Hematopoietic multipotent progenitor cell treated with erythropoietin and hydrocortisone succinate and interleukin-3 and kit ligand, for 6 days (in vitro differentiated cells): ENCODE measurements around the gene FAM168A.

ENCODE experiments used
- DNase-seq: peaks from one replicate; pipeline ENCODE4 v3.0.0-alpha.2; 2015

FAM168A gene

GRCh38 chr11:73554671-73555320 lies 43.1 kb downstream of the FAM168A start:
- no peak for DNase-seq

DNA sequence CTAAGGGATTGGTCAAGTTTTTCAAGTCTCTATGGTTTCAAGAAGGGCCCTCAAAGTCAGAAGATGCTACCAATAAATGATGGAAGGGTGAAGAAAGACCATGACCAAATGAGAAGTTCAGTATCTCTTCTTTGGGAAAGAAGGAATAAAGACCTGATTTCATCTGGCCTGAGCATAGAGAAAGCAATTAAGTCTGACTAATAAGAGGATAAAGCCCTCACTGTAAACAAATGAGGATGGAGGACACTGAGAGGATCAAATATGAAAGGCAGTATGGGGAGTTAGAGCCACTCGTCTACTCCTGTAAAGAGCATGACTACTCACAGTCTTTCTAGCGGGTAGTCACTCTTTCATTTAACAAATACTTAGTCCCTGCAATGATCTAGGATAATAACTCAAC lies 44.6 kb downstream of the FAM168A start:
- DNase-seq, result no peak

- DNase-seq, result no peak
Observed at GRCh38 chr11:73551677-73552076, 46.2 kb downstream of the FAM168A start.

DNA sequence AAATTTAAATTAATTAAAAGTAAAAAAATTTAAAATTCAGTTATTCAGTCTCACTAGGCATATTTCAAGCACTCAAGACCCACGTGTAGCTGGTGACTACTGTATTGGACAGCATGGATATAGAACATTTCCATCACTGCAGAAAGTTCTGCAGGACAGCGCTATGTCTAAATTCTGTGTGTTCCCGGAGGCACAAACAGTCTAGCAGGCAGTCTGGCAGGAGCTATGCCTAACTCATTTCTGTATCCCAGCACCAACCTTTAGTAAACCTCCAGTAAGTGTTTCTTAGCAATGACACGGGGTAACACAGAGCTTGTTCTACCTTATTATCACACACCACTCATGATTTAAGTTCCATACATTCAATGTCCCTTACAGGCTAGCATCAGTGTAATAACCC lies 48.5 kb downstream of the FAM168A start:
- no peak for DNase-seq

- DNase-seq, result no peak
Observed at GRCh38 chr11:73547706-73548595, 50.0 kb downstream of the FAM168A start.

DNA sequence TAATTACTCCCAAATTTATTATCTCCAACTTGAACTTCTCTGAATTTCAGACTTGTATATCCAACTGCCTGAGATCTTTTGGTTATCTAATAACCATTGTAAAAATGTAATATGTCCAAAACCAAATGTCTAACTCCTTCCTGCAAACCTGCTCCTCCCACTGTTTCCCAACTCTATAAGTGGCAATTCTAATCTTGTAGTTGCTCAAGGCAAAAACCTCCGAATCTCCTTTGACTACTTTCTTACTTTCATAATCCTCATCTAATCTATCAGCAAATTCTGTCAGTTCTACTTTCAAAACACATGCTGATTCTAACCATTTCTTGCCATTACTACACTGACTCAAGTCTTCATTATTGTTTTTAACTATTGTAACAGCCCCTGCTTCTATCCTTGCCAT lies 55.7 kb downstream of the FAM168A start:
- DNase-seq, result peak; percentile 60

- DNase-seq, result no peak
Observed at GRCh38 chr11:73539506-73540084, 58.3 kb downstream of the FAM168A start.

GRCh38 chr11:73538381-73538872 lies 59.5 kb downstream of the FAM168A start:
- DNase-seq, result peak; percentile 40

DNA sequence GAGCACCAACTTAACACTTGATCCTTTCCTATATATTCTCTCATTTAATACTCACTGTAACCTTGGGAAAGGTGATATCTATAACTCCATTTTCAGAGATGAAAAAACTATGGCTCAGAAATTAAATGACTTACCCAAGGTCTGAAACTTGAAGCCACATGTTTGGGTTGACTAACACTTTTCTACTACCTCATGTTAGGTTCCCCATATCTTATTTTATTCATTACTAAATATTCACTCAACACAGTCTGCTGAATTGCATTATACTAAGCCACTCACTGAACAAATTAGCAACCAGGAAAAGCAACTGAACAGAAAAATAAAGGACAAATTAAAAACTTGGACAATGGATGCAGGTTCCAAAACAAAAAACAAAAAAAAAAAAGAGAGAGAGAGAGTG lies 59.9 kb downstream of the FAM168A start:
- DNase-seq, result no peak

DNA sequence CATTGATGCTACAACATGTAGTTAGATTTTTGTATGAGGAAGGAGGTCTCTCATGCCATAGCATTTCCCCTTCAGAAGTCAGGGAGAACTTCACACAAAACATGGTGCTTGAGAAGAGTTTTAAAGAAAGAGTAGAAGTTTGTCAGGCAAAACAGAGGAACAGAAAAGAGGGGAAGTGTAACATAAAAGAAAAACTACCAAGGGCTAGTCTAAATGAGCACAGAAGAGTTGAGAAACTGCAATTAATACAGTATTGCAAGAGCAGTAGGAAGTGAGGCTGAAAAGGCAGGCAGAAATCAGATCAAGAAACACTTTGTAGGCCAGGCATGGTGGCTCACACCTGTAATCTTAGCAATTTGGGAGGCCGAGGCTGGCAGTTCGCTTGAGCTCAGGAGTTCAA lies 61.0 kb downstream of the FAM168A start:
- DNase-seq, result no peak

GRCh38 chr11:73532310-73532709 lies 65.6 kb downstream of the FAM168A start:
- DNase-seq, result no peak

GRCh38 chr11:73531386-73531785 lies 66.5 kb downstream of the FAM168A start:
- no peak for DNase-seq

GRCh38 chr11:73530109-73530508 lies 67.8 kb downstream of the FAM168A start:
- peak; percentile 44 for DNase-seq

- DNase-seq, result no peak
Observed at GRCh38 chr11:73529204-73529530, 68.7 kb downstream of the FAM168A start.

GRCh38 chr11:73528483-73529203 lies 69.3 kb downstream of the FAM168A start:
- DNase-seq, result peak; percentile 42

DNA sequence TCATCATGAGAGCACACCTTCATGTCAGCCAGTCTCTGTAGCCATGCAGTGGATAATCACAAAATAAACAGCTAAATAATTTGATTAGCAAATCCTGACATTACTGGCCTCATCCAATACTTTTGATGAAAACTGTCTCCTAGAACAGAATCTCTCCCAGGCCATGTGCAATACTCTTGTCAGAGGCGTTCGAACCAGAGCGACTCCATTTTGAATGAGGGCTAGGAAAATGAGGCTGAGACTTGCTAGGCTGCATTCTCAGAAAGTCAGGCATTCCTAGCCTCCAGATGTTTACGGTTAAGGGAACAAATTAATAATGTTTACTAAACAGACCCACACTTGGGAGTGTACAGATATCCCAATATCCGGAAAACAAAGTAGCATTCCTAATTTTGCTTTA lies 69.9 kb downstream of the FAM168A start:
- no peak for DNase-seq

DNA sequence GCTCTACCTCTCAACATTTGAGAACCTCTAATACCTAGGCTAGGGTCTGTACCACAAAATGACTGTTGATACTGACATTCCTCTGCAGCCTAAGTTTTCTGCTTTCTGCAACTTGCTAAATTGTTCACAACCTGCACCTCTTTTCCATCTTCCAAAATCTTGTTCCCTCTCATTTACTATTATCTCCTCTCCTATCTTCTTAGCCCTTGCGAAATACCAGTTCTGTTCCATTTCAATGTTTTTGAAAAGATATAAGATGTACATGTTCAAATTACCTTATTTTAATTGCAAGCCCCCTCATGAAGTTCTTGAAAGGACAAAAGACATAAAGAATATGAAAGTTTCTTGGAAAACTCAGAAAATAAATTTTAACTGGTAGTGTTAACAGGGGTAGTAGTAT lies 72.3 kb downstream of the FAM168A start:
- no peak for DNase-seq

- DNase-seq, result no peak
Observed at GRCh38 chr11:73524774-73525173, 73.1 kb downstream of the FAM168A start.

DNA sequence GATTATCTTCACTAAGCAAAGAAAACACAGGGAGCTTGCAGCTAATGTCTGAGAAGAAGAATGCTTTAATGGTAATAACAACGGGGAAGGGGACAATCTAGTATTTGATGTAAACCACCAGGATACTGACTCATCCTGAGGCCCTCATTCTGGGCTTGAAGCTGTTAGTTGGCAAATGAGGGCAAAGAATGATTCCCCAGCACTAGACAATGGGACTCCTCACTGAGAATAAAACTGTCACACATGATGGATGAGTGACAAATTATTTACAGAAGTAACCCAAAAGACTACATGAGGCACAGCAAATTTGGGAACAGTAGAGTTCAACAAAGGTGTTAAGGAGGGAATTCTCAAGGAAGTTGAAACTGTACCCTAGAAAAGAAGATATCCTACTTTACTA lies 76.3 kb downstream of the FAM168A start:
- DNase-seq, result no peak

DNA sequence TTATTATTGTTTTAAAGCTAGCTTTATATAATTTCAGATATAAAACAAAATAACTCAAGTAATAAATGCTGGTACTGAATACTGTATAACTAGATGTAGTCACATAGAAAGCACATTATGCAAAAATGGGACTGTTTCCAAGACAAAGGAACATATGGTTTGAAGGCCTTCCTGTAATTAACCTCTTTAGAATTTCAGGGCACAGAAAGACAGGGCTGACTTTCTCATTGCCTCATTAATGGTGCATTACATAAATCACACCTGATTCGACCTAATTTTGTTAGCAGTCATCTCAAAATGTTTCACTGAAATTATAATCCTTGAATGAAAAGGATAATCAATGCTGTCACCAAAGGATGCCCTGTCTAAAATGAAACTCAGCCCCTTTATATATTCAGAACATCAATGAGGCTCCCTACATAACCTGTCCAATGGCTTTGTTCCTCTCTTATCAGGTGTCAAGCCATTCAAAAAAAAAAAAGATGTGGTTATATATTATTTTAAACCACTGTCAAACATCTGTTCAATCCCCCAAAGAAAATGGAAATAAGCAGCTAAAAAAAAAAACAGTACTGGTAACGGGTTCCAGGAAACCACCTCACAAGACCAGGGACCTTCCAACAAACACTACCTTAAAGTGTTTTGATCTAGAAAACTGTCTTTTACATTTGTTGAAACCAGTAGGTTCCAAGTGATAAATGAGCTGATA lies 77.4 kb downstream of the FAM168A start:
- no peak for DNase-seq

DNA sequence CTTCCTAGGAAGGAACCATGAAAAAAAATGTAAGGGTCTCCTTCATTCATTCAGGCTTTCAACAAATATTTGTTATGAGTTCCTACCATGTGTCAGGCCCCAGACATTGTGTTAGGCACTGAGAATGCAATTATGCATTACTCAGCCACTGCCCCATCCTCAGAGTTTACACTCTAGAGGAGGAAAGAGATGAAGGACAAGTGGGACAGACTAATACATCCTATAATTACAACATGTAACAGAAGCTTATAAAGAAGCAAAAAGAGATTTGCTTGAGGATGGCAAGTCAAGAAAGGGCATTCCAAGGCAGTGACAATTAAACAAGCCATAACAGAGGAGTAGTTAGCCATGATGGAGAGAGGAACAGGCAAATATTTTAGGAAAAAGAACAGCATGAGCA lies 78.6 kb downstream of the FAM168A start:
- DNase-seq, result no peak

GRCh38 chr11:73518195-73518594 lies 79.7 kb downstream of the FAM168A start:
- no peak for DNase-seq

DNA sequence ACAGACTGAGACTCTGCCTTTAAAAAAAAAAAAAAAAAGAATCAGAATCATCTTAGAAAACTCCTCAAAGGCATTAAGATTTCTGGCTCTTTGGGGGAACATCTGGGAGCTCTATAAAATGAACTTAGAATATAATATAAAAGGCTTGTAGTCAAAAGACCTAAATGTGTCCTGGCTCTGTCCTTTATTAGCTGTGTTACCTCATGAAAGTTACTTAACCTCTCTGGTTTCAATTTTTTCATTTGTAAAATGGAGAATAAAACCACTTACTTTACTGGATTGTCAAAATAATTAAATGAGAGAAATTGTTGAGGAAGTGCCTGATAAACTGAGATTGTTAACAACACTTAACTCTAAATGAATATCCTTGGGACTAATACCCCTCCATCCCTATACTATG lies 81.8 kb downstream of the FAM168A start:
- DNase-seq, result no peak
